Stimulated activated naive CD4-positive, alpha-beta T cell treated with Interleukin-2 at 50 U/mL for 16 hours (primary cell): ENCODE data around the gene PRKCE.
"Not testable (repeated sequence)": the region's sequence is repeated elsewhere in the genome, so short reads cannot be mapped to it uniquely, and the experiment has no call there.

Experiments
- DNase-seq: peaks from one replicate; lab custom pipeline; 2025; lab: John Stamatoyannopoulos, UW

Gene PRKCE

GRCh38 chr2:45669032-45669486 lies 17.6 kb downstream of the PRKCE start:
- DNase-seq: no peak

GRCh38 chr2:45670646-45671045 lies 19.2 kb downstream of the PRKCE start:
- DNase-seq: no peak

GRCh38 chr2:45672138-45672537 lies 20.7 kb downstream of the PRKCE start:
- no peak for DNase-seq

- DNase-seq: no peak
Observed at GRCh38 chr2:45674035-45674816, 22.8 kb downstream of the PRKCE start.

- DNase-seq: no peak
Observed at GRCh38 chr2:45675263-45675812, 23.9 kb downstream of the PRKCE start.

GRCh38 chr2:45676088-45676487 lies 24.6 kb downstream of the PRKCE start:
- DNase-seq: no peak

GRCh38 chr2:45678791-45679348 lies 27.4 kb downstream of the PRKCE start:
- no peak for DNase-seq

GRCh38 chr2:45680351-45680967 lies 29.0 kb downstream of the PRKCE start:
- no peak for DNase-seq

- no peak for DNase-seq
Observed at GRCh38 chr2:45681675-45682074, 30.2 kb downstream of the PRKCE start.

GRCh38 chr2:45683292-45683691 lies 31.8 kb downstream of the PRKCE start:
- no peak for DNase-seq

- DNase-seq: no peak
Observed at GRCh38 chr2:45684756-45685155, 33.3 kb downstream of the PRKCE start.

- DNase-seq: no peak
Observed at GRCh38 chr2:45685260-45685659, 33.8 kb downstream of the PRKCE start.

- DNase-seq: no peak
Observed at GRCh38 chr2:45687964-45688363, 36.5 kb downstream of the PRKCE start.

GRCh38 chr2:45688479-45689298 lies 37.2 kb downstream of the PRKCE start:
- DNase-seq: no peak

- no peak for DNase-seq
Observed at GRCh38 chr2:45690231-45690630, 38.8 kb downstream of the PRKCE start.

- DNase-seq: no peak
Observed at GRCh38 chr2:45691171-45691999, 39.9 kb downstream of the PRKCE start.

- DNase-seq: no peak
Observed at GRCh38 chr2:45692566-45692965, 41.1 kb downstream of the PRKCE start.

GRCh38 chr2:45695480-45696007 lies 44.1 kb downstream of the PRKCE start:
- not testable (repeated sequence) for DNase-seq

- DNase-seq: no peak
Observed at GRCh38 chr2:45696708-45697107, 45.2 kb downstream of the PRKCE start.

- DNase-seq: no peak
Observed at GRCh38 chr2:45697190-45697589, 45.7 kb downstream of the PRKCE start.

- DNase-seq: no peak
Observed at GRCh38 chr2:45698554-45698953, 47.1 kb downstream of the PRKCE start.
